NT2/D1 (cell line): ENCODE results near the gene DCDC2B.

ENCODE experiments used
- DNase-seq: peaks from one replicate; pipeline ENCODE4 v3.0.0-alpha.2; 2011; ENCODE audit warnings: low read depth, low spot score
- H3K27me3 ChIP-seq: 2 replicates; pipeline ENCODE4 v1.6.0; 2011; ENCODE audit warnings: mild to moderate bottlenecking; ENCODE audit not compliant: insufficient read length, insufficient read depth
- H3K36me3 ChIP-seq: 2 replicates; pipeline ENCODE4 v1.6.1; 2011; ENCODE audit warnings: mild to moderate bottlenecking, low read length, mixed read lengths; ENCODE audit not compliant: insufficient read depth, insufficient read length
- H3K4me1 ChIP-seq: 2 replicates; pipeline ENCODE4 v1.5.1; 2011; ENCODE audit not compliant: insufficient read depth, insufficient read length
- H3K4me3 ChIP-seq: 2 replicates; pipeline ENCODE4 v1.5.1; 2011; ENCODE audit warnings: low read depth; ENCODE audit not compliant: insufficient read length
- H3K9ac ChIP-seq: 2 replicates; pipeline ENCODE4 v1.6.0; 2011; ENCODE audit warnings: low read depth; ENCODE audit not compliant: insufficient read length
- H3K9me3 ChIP-seq: 2 replicates; pipeline ENCODE4 v1.5.1; 2011; ENCODE audit warnings: mild to moderate bottlenecking, low read length; ENCODE audit not compliant: insufficient read depth
- SUZ12 ChIP-seq: IDR thresholded peaks from 2 replicates; pipeline ENCODE4 v1.6.1; 2011; ENCODE audit not compliant: insufficient read length, insufficient read depth; ENCODE audit errors: extremely low read depth
- YY1 ChIP-seq: IDR thresholded peaks from 2 replicates; pipeline ENCODE4 v1.6.1; 2011; ENCODE audit not compliant: insufficient read length, insufficient read depth
- ZNF274 ChIP-seq: IDR thresholded peaks from 2 replicates; pipeline ENCODE4 v1.6.1; 2011; ENCODE audit warnings: mild to moderate bottlenecking, low read depth, low read length

DCDC2B gene

GRCh38 chr1:32197074-32197473 lies 11.8 kb upstream of the DCDC2B start:
- no peaks in the 10 kb centered on the region for H3K27me3 ChIP-seq
- H3K4me3 ChIP-seq, result no peak overlapping the region
- no peak overlapping the region for H3K9ac ChIP-seq
- H3K36me3 ChIP-seq, result peaks cover 69% of the 10 kb centered on the region
- H3K9me3 ChIP-seq, result no peaks in the 10 kb centered on the region
- no peak for DNase-seq
- H3K4me1 ChIP-seq, result peaks cover 41% of the 10 kb centered on the region
- no peak for TF ChIP-seq ZNF274
- no peak for TF ChIP-seq YY1
- TF ChIP-seq SUZ12, result no peak

GRCh38 chr1:32197837-32198236 lies 11.1 kb upstream of the DCDC2B start:
- TF ChIP-seq SUZ12 (no peak), YY1 (no peak), ZNF274 (no peak)
- Histone ChIP-seq H3K9me3 (no peaks in the 10 kb centered on the region), H3K9ac (no peak overlapping the region), H3K36me3 (peaks cover 62% of the 10 kb centered on the region), H3K4me1 (peaks cover 43% of the 10 kb centered on the region), H3K4me3 (no peak overlapping the region), H3K27me3 (no peaks in the 10 kb centered on the region)
- DNase-seq, result no peak

- DNase-seq, result no peak
- TF ChIP-seq YY1 (no peak), ZNF274 (no peak), SUZ12 (no peak)
- Histone ChIP-seq H3K36me3 (peaks cover 56% of the 10 kb centered on the region), H3K27me3 (no peaks in the 10 kb centered on the region), H3K9ac (no peak overlapping the region), H3K4me1 (peaks cover 43% of the 10 kb centered on the region), H3K9me3 (no peaks in the 10 kb centered on the region), H3K4me3 (no peak overlapping the region)
These were observed 10.4 kb upstream of the DCDC2B start for GRCh38 chr1:32198237-32199042.

GRCh38 chr1:32199043-32199716 lies 9.7 kb upstream of the DCDC2B start:
- peaks cover 55% of the 10 kb centered on the region for H3K36me3 ChIP-seq

GRCh38 chr1:32199717-32200072 lies 9.2 kb upstream of the DCDC2B start:
- Histone ChIP-seq H3K9me3 (no peaks in the 10 kb centered on the region), H3K9ac (peak overlapping the region; percentile 82), H3K36me3 (peaks cover 54% of the 10 kb centered on the region), H3K27me3 (peaks cover 4% of the 10 kb centered on the region), H3K4me3 (peak overlapping the region; percentile 64), H3K4me1 (peaks cover 43% of the 10 kb centered on the region)
- DNase-seq, result no peak
- TF ChIP-seq YY1, result no peak
- TF ChIP-seq SUZ12, result no peak
- TF ChIP-seq ZNF274, result no peak

More at GRCh38 chr1:32199043-32199716, 9.7 kb upstream of the DCDC2B start:
- H3K9ac ChIP-seq, result peak overlapping the region; percentile 82
- H3K4me1 ChIP-seq, result peaks cover 43% of the 10 kb centered on the region
- no peak for DNase-seq
- no peak overlapping the region for H3K4me3 ChIP-seq
- TF ChIP-seq SUZ12 (no peak), YY1 (no peak), ZNF274 (no peak)
- H3K27me3 ChIP-seq, result peaks cover 1% of the 10 kb centered on the region
- H3K9me3 ChIP-seq, result no peaks in the 10 kb centered on the region

GRCh38 chr1:32200226-32201010 lies 8.5 kb upstream of the DCDC2B start, which contains the start of gene CCDC28B:
Gene CCDC28B (plus strand): TSS chr1:32200595. CDS start chr1:32201936, 1,341 bp downstream.
- DNase-seq, result peak; percentile 79
- Histone ChIP-seq H3K27me3 (peaks cover 4% of the 10 kb centered on the region), H3K9ac (peak within 1 kb of the TSS; percentile 82), H3K9me3 (no peaks in the 10 kb centered on the region), H3K4me1 (peaks cover 46% of the 10 kb centered on the region), H3K36me3 (peaks cover 50% of the 10 kb centered on the region), H3K4me3 (peak within 1 kb of the TSS; percentile 64)
- no peak for TF ChIP-seq ZNF274
- TF ChIP-seq SUZ12, result no peak
- no peak for TF ChIP-seq YY1
